ENCODE measurements around the gene MMP3.

GRCh38 chr11:102807921-102808320 lies 35.5 kb downstream of the MMP3 start:
- TF ChIP-seq RBM22 (IDR thresholded peaks at IDR 0.05; ENCODE audit: low read depth, low read length, poor library complexity, severe bottlenecking) (no peak), ATF3 (IDR thresholded peaks at IDR 0.05) (no peak), ATF3 (CRISPR knock-in tag; conservative IDR thresholded peaks at IDR 0.05) (no peak), EZH2 (IDR thresholded peaks at IDR 0.05; ENCODE audit: borderline replicate concordance, low read depth, low read length) (no peak), CTCF (IDR thresholded peaks at IDR 0.05 in 2 of 3, conservative IDR thresholded peaks at IDR 0.05 in 1 of 3; ENCODE audit: insufficient read depth in 2 of 3, low read depth in 1 of 3, low read length in 3 of 3) (peak; percentile 36 to 50 (median 41)), CBX2 (IDR thresholded peaks at IDR 0.05; ENCODE audit: insufficient read depth, low read length, poor library complexity, severe bottlenecking) (no peak), TAF1 (IDR thresholded peaks at IDR 0.05; ENCODE audit: control insufficient read depth, extremely low read depth, insufficient read depth, low read length, severe bottlenecking) (no peak), NKRF (IDR thresholded peaks at IDR 0.05; ENCODE audit: borderline replicate concordance) (no peak), NFIC (IDR thresholded peaks at IDR 0.05) (no peak), RBFOX2 (IDR thresholded peaks at IDR 0.05; ENCODE audit: low read depth, low read length) (no peak)
